Left lung (tissue), 10 donors: ENCODE results near the gene FHIT. TPM values are rescaled to one million over a fixed set of nuclear protein-coding genes. Genes with fewer than 3 reads are reported as not detected.

ENCODE experiments used
- ATAC-seq: fragments of 200-7000 bp; cut with Tn5 transposase; one replicate; pipeline ENCODE4 v1.9.1; 2020; ENCODE audit warnings: moderate library complexity
- DNase-seq, 4 donors: peaks; one replicate each; pipeline ENCODE4 v3.0.0-alpha.2; 2013 to 2020
- H3K27ac ChIP-seq, 2 donors: fragments of 200-600 bp; sonication (generic) in 1 of 2; one replicate each; pipeline versions ENCODE4 v1.5.0 to v1.8.0; 2020 to 2021
- H3K27me3 ChIP-seq, 2 donors: fragments of 200-600 bp; sonication (generic) in 1 of 2; one replicate each; pipeline versions ENCODE4 v1.5.0 to v1.8.0; 2020 to 2021
- H3K36me3 ChIP-seq, 2 donors: fragments of 200-600 bp; sonication (generic) in 1 of 2; one replicate each; pipeline versions ENCODE4 v1.5.0 to v1.8.0; 2020 to 2021
- H3K4me1 ChIP-seq, 2 donors: fragments of 200-600 bp; one replicate each; pipeline ENCODE4 v1.8.0; 2021
- H3K4me3 ChIP-seq, 2 donors: fragments of 200-600 bp; sonication (generic) in 1 of 2; one replicate each; pipeline versions ENCODE4 v1.5.0 to v1.8.0; 2020 to 2021; ENCODE audit warnings: mild to moderate bottlenecking in 1 of 2
- H3K9me3 ChIP-seq, 2 donors: fragments of 200-600 bp; sonication (generic) in 1 of 2; one replicate each; pipeline versions ENCODE4 v1.5.0 to v1.8.0; 2020 to 2021
- CTCF ChIP-seq, 2 donors: fragments of 200-600 bp; sonication (generic) in 1 of 2; IDR thresholded peaks; one replicate each; pipeline versions ENCODE4 v1.5.0 to v1.8.0; 2021; ENCODE audit warnings: antibody characterized with exemption in 2 of 2
- intact Hi-C, 2 donors: fragments of 100-400 bp; cut with DNase I; formaldehyde crosslinking; loops; one replicate each; pipeline versions ENCODE4 v1.11.2 to v1.14.2; 2022
- polyA plus RNA-seq, 6 donors: library from polyadenylated mRNA; unstranded; fragments of 120-200 nt; gene quantifications; one replicate each; pipeline ENCODE4 v1.2.1, GENCODE V29; 2013; ENCODE audit not compliant: insufficient read length in 6 of 6
- total RNA-seq, 2 donors: library from RNA; stranded (reverse); fragmentation: NEBNext Ultra II Directional; extraction: Animal tissue kit (Norgen Biotek cat#: 25700); gene quantifications; one replicate each; pipeline ENCODE4 v1.2.1, GENCODE V29; 2021
- donor health status: DM: no; HTN: yes; CAD: no.
- donor health status: DM: no; HTN: no; CAD: no.

The FHIT gene
- total and polyA plus RNA-seq, 8 donors: 8.5 to 16.3 (median 9.7) TPM

- DNase-seq (no peak), ATAC-seq (no peak)
- no peak overlapping the region for H3K4me3 ChIP-seq
- H3K36me3 ChIP-seq: no peaks in the 10 kb centered on the region
- intact Hi-C loops: no loop called here
- H3K27ac ChIP-seq: no peak overlapping the region
- no peaks in the 10 kb centered on the region for H3K4me1 ChIP-seq
- H3K27me3 ChIP-seq: no peaks in the 10 kb centered on the region
- no peak for TF ChIP-seq CTCF (IDR thresholded peaks at IDR 0.05)
- no peaks in the 10 kb centered on the region for H3K9me3 ChIP-seq
These were observed 860.0 kb downstream of the FHIT start for GRCh38 chr3:60391292-60391691.

- H3K27me3 ChIP-seq: no peaks in the 10 kb centered on the region
- ATAC-seq (no peak), DNase-seq (no peak)
- no peak overlapping the region for H3K27ac ChIP-seq
- no peaks in the 10 kb centered on the region for H3K9me3 ChIP-seq
- TF ChIP-seq CTCF (IDR thresholded peaks at IDR 0.05): no peak
- H3K36me3 ChIP-seq: no peaks in the 10 kb centered on the region
- H3K4me1 ChIP-seq: no peaks in the 10 kb centered on the region
- intact Hi-C loops: no loop called here
- H3K4me3 ChIP-seq: no peak overlapping the region
These were observed 862.5 kb downstream of the FHIT start for GRCh38 chr3:60388731-60389130.

GRCh38 chr3:60386306-60386705 lies 864.9 kb downstream of the FHIT start:
- DNase-seq: no peak
- no peak for ATAC-seq

GRCh38 chr3:60384341-60384740 lies 866.9 kb downstream of the FHIT start:
- H3K27ac ChIP-seq: no peak overlapping the region
- intact Hi-C loops: no loop called here
- H3K4me3 ChIP-seq: no peak overlapping the region
- TF ChIP-seq CTCF (IDR thresholded peaks at IDR 0.05): no peak
- ATAC-seq (no peak), DNase-seq (peak in 2 of 4 donors; percentile 18 to 19)
- H3K27me3 ChIP-seq: no peaks in the 10 kb centered on the region
- H3K4me1 ChIP-seq: no peaks in the 10 kb centered on the region
- H3K9me3 ChIP-seq: no peaks in the 10 kb centered on the region
- no peaks in the 10 kb centered on the region for H3K36me3 ChIP-seq

More at GRCh38 chr3:60386306-60386705, 864.9 kb downstream of the FHIT start:
- TF ChIP-seq CTCF (IDR thresholded peaks at IDR 0.05): no peak
- H3K27ac ChIP-seq: no peak overlapping the region
- H3K9me3 ChIP-seq: no peaks in the 10 kb centered on the region
- no peaks in the 10 kb centered on the region for H3K4me1 ChIP-seq
- intact Hi-C loops: no loop called here
- no peaks in the 10 kb centered on the region for H3K27me3 ChIP-seq
- no peak overlapping the region for H3K4me3 ChIP-seq
- no peaks in the 10 kb centered on the region for H3K36me3 ChIP-seq

- no peak for ATAC-seq
- no peak for DNase-seq
- no peak for TF ChIP-seq CTCF (IDR thresholded peaks at IDR 0.05)
These were observed 867.9 kb downstream of the FHIT start for GRCh38 chr3:60383345-60383744.

More at GRCh38 chr3:60383345-60383744, 867.9 kb downstream of the FHIT start:
- H3K27ac ChIP-seq: no peak overlapping the region
- no peak overlapping the region for H3K4me3 ChIP-seq
- H3K9me3 ChIP-seq: no peaks in the 10 kb centered on the region
- no peaks in the 10 kb centered on the region for H3K36me3 ChIP-seq
- intact Hi-C loops: no loop called here
- H3K27me3 ChIP-seq: no peaks in the 10 kb centered on the region
- no peaks in the 10 kb centered on the region for H3K4me1 ChIP-seq
